ENCODE measurements around the gene UQCRHL.

UQCRHL gene

DNA sequence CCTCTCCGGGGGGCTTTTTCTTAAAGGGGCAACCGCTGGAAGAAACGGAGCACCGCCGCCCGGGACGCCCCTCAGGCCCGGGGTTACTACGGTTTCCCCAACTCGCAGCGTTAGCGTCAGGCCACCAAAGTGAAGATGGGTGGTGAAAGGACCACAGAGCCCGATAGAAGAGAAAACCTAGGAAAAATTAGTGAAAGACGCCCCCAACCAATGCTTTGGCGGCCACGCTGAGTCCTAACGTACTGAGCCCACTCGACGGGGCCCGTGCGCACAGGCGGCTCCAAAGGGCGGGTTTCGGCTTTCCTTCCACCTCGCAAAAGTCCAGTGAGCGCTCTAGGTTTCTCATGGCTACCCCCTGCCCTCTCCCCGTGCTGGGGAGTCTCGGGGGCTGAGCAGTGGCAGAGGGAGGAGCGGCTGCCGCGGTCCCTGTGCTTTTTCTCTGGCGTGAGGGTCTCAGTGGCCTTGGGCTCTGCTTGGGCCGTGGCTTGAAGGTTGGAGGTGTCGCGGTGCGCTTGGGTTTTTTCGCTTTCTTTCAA lies 27.8 kb upstream of the UQCRHL start:
- peaks cover 11% of the 10 kb centered on the region for H3K79me2 ChIP-seq (ENCODE audit: low read length)
- 0 out of 2 replicates have a peak, but pooled peaks cover 5% of the 10 kb centered on the region for H3K4me1 ChIP-seq (ENCODE audit: low read length)
- H4K20me1 ChIP-seq (ENCODE audit: insufficient read depth, low read length), result no peaks in the 10 kb centered on the region
- H3K4me2 ChIP-seq (ENCODE audit: low read length), result peak overlapping the region; percentile 83
- no peaks in the 10 kb centered on the region for H3K9me3 ChIP-seq (ENCODE audit: insufficient read depth, low read length)
- H3K36me3 ChIP-seq (replicated peaks; ENCODE audit: low read depth, low read length), result peaks cover 3% of the 10 kb centered on the region
- TF ChIP-seq EZH2phosphoT487 (IDR thresholded peaks at IDR 0.05; ENCODE audit: low read depth), result no peak
- TF ChIP-seq, protein P1, sequence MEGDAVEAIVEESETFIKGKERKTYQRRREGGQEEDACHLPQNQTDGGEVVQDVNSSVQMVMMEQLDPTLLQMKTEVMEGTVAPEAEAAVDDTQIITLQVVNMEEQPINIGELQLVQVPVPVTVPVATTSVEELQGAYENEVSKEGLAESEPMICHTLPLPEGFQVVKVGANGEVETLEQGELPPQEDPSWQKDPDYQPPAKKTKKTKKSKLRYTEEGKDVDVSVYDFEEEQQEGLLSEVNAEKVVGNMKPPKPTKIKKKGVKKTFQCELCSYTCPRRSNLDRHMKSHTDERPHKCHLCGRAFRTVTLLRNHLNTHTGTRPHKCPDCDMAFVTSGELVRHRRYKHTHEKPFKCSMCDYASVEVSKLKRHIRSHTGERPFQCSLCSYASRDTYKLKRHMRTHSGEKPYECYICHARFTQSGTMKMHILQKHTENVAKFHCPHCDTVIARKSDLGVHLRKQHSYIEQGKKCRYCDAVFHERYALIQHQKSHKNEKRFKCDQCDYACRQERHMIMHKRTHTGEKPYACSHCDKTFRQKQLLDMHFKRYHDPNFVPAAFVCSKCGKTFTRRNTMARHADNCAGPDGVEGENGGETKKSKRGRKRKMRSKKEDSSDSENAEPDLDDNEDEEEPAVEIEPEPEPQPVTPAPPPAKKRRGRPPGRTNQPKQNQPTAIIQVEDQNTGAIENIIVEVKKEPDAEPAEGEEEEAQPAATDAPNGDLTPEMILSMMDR (IDR thresholded peaks at IDR 0.05; ENCODE audit: low read depth, low read length), result no peak
- H3K9ac ChIP-seq (ENCODE audit: low read length), result peak overlapping the region; percentile 99
- peak overlapping the region; percentile 91 for H3K4me3 ChIP-seq (ENCODE audit: low read length)
- H3K27ac ChIP-seq (ENCODE audit: low read length), result peak overlapping the region; percentile 98
- H2AFZ ChIP-seq (ENCODE audit: low read depth, low read length), result no peak overlapping the region
- no peaks in the 10 kb centered on the region for H3K27me3 ChIP-seq (ENCODE audit: low read depth, low read length)

DNA sequence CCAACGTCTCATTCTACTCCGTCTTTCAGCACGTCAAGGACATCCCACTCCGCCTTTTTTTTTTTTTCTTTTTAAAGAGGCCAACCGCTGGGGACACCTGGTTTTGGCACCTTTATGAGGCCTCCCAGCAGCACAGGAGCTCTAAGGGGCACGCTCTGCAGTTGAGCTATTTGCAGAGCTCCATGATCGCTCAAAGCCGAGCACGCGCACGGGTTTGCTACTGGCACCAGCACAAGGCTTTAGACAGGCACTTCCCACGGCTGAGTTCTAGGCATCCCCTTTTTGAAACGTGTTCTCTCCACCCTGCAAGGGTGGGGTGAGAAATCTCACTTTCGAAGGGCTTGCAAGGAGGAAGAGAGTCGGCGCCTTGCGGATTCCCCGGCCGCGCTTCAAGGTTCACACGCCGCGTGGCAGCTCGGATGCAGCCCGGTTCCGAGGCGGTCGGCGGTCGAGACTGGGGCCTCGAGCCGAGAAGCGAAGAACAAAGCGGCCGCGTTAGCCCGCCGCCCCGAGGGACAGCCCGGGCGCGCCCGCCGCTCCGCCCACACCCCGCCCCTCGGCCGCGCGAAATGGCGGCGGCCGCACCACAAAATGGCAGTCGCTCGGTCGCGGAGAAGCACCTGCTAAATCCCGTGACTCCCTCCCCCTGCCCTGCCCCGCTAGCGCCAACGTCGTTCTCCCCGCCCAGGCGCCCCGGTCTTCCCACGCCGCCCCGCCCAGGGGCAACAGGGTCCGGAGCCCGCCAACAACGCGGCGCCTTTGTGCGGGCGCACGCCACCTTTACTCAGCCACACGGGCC lies 27.2 kb upstream of the UQCRHL start:
- H2AFZ ChIP-seq (ENCODE audit: low read depth, low read length), result no peak overlapping the region
- H4K20me1 ChIP-seq (ENCODE audit: insufficient read depth, low read length), result no peaks in the 10 kb centered on the region
- peak overlapping the region; percentile 99 for H3K9ac ChIP-seq (ENCODE audit: low read length)
- no peaks in the 10 kb centered on the region for H3K27me3 ChIP-seq (ENCODE audit: low read depth, low read length)
- no peaks in the 10 kb centered on the region for H3K9me3 ChIP-seq (ENCODE audit: insufficient read depth, low read length)
- H3K4me2 ChIP-seq (ENCODE audit: low read length), result peak overlapping the region; percentile 83
- 0 out of 2 replicates have a peak, but pooled peaks cover 5% of the 10 kb centered on the region for H3K4me1 ChIP-seq (ENCODE audit: low read length)
- H3K4me3 ChIP-seq (ENCODE audit: low read length), result peak overlapping the region; percentile 91
- peaks cover 11% of the 10 kb centered on the region for H3K79me2 ChIP-seq (ENCODE audit: low read length)
- peak overlapping the region; percentile 98 for H3K27ac ChIP-seq (ENCODE audit: low read length)
- no peak for TF ChIP-seq EZH2phosphoT487 (IDR thresholded peaks at IDR 0.05; ENCODE audit: low read depth)
- TF ChIP-seq, protein P1 (IDR thresholded peaks at IDR 0.05; ENCODE audit: low read depth, low read length), result no peak
- H3K36me3 ChIP-seq (replicated peaks; ENCODE audit: low read depth, low read length), result peaks cover 3% of the 10 kb centered on the region

DNA sequence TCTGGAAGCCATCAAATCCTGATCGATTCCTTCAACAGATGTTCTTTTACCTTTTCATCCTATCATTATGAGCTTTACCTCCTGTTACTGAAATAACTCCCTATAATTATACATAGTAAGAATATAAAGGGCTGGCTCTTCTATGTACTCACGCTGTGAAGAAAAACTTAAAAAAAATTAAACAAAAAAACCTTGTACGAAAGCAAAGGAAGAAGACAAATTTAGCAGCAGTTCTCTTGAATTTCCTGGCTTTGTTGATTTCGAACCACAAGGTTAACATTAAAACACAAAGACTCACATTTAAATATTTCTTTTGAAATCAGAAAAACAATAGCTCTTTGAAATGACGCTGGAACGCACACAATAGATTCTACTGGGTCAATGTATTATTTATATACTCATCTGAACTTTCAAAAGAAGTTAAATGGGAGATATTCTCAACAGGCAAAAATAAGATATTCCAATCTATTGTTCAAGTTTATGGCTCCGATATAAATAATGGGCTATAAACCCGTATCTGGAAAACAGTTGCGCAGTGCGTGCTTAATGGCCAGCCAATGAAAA lies 26.5 kb upstream of the UQCRHL start:
- Histone ChIP-seq H3K36me3 (replicated peaks; ENCODE audit: low read depth, low read length) (peaks cover 3% of the 10 kb centered on the region), H3K9ac (ENCODE audit: low read length) (peak overlapping the region; percentile 99), H2AFZ (ENCODE audit: low read depth, low read length) (0 out of 2 replicates have a peak overlapping the region, but pooled peaks have one; percentile 40), H3K27me3 (ENCODE audit: low read depth, low read length) (no peaks in the 10 kb centered on the region), H3K4me3 (ENCODE audit: low read length) (peak overlapping the region; percentile 91), H3K4me2 (ENCODE audit: low read length) (peak overlapping the region; percentile 83), H3K27ac (ENCODE audit: low read length) (peak overlapping the region; percentile 98), H3K9me3 (ENCODE audit: insufficient read depth, low read length) (no peaks in the 10 kb centered on the region), H4K20me1 (ENCODE audit: insufficient read depth, low read length) (no peaks in the 10 kb centered on the region), H3K79me2 (ENCODE audit: low read length) (peaks cover 11% of the 10 kb centered on the region), H3K4me1 (ENCODE audit: low read length) (0 out of 2 replicates have a peak, but pooled peaks cover 5% of the 10 kb centered on the region)
- TF ChIP-seq EZH2phosphoT487 (IDR thresholded peaks at IDR 0.05; ENCODE audit: low read depth), result no peak
- TF ChIP-seq, protein P1 (IDR thresholded peaks at IDR 0.05; ENCODE audit: low read depth, low read length), result no peak
